WTC11 (cell line): ENCODE measurements around the gene CEACAM3. TPM values are rescaled to one million over a fixed set of nuclear protein-coding genes. Genes with fewer than 3 reads are reported as not detected.

Experiments
- ATAC-seq: fragments of 200-7000 bp; cut with Tn5 transposase; 2 replicates; pipeline ENCODE4 v1.10.0; 2021; ENCODE audit warnings: mild to moderate bottlenecking, moderate library complexity
- CTCF ChIA-PET: fragments of 300-600 bp; sonication (Branson Sonifier 250); formaldehyde crosslinking; loops from one replicate; lab custom pipeline; 2021; ENCODE audit warnings: antibody characterized with exemption; lab: Charles Lee
- POLR2A ChIA-PET: fragments of 350-600 bp; sonication (Branson Sonifier 250); formaldehyde crosslinking; loops from one replicate; lab custom pipeline; 2021; ENCODE audit warnings: antibody characterized with exemption; lab: Charles Lee
- DNase-seq: peaks from one replicate; pipeline ENCODE4 v3.0.0; 2021; ENCODE audit warnings: low spot score
- H3K27ac Mint-ChIP-seq: 2 replicates; pipeline ENCODE4 v1.8.0; 2021; ENCODE audit warnings: mixed read lengths
- H3K27me3 Mint-ChIP-seq: 2 replicates; pipeline ENCODE4 v1.8.0; 2021; ENCODE audit warnings: low read depth, mild to moderate bottlenecking, moderate library complexity, mixed read lengths
- H3K36me3 Mint-ChIP-seq: 2 replicates; pipeline ENCODE4 v1.8.0; 2021; ENCODE audit warnings: mixed read lengths
- H3K4me1 Mint-ChIP-seq: 2 replicates; pipeline ENCODE4 v1.8.0; 2022; ENCODE audit warnings: mixed read lengths
- H3K4me3 Mint-ChIP-seq: 2 replicates; pipeline ENCODE4 v1.8.0; 2021; ENCODE audit warnings: mild to moderate bottlenecking, moderate library complexity, mixed read lengths
- H3K9me3 Mint-ChIP-seq: 2 replicates; pipeline ENCODE4 v1.8.0; 2021; ENCODE audit warnings: mixed read lengths
- ATF6 ChIP-seq: sonication (generic); formaldehyde crosslinking; IDR thresholded peaks from 2 replicates; pipeline ENCODE4 v1.8.1; 2023; ENCODE audit warnings: mild to moderate bottlenecking, missing genetic modification reagents
- CDX4 ChIP-seq: fragments of 250-450 bp; sonication (Bioruptor Pico); IDR thresholded peaks from 2 replicates; pipeline ENCODE4 v1.9.0; 2021; ENCODE audit warnings: moderate library complexity, mild to moderate bottlenecking, inconsistent platforms, borderline replicate concordance
- CTCF ChIP-seq: fragments of 200-600 bp; IDR thresholded peaks from 2 replicates; pipeline ENCODE4 v1.8.0; 2022; ENCODE audit warnings: antibody characterized with exemption
- EMX1 ChIP-seq: fragments of 250-450 bp; sonication (Bioruptor Pico); IDR thresholded peaks from 2 replicates; pipeline ENCODE4 v1.8.0; 2021; ENCODE audit warnings: mild to moderate bottlenecking
- MAX ChIP-seq: sonication (generic); formaldehyde crosslinking; IDR thresholded peaks from 2 replicates; pipeline ENCODE4 v1.8.0; 2022; ENCODE audit warnings: mild to moderate bottlenecking, missing genetic modification reagents
- OVOL2 ChIP-seq: fragments of 250-450 bp; sonication (Bioruptor Pico); IDR thresholded peaks from 2 replicates; pipeline ENCODE4 v1.9.0; 2021; ENCODE audit warnings: mild to moderate bottlenecking, borderline replicate concordance
- SMAD4 ChIP-seq: sonication (generic); formaldehyde crosslinking; IDR thresholded peaks from 2 replicates; pipeline ENCODE4 v1.8.0; 2022; ENCODE audit warnings: mild to moderate bottlenecking, missing genetic modification reagents
- TCF7 ChIP-seq: sonication (generic); formaldehyde crosslinking; IDR thresholded peaks from 2 replicates; pipeline ENCODE4 v1.8.0; 2022; ENCODE audit warnings: mild to moderate bottlenecking, low read depth, missing genetic modification reagents, moderate library complexity
- ZMAT4 ChIP-seq: fragments of 250-450 bp; sonication (Bioruptor Pico); IDR thresholded peaks from 2 replicates; pipeline ENCODE4 v1.9.0; 2021; ENCODE audit warnings: mild to moderate bottlenecking
- ZNF263 ChIP-seq: sonication (generic); formaldehyde crosslinking; IDR thresholded peaks from 2 replicates; pipeline ENCODE4 v1.8.1; 2022; ENCODE audit warnings: low read depth, mild to moderate bottlenecking, moderate library complexity, missing genetic modification reagents
- ZNF425 ChIP-seq: fragments of 250-450 bp; sonication (Bioruptor Pico); conservative IDR thresholded peaks from 2 replicates; pipeline ENCODE4 v1.9.0; 2021; ENCODE audit warnings: mild to moderate bottlenecking
- total RNA-seq: library from RNA; stranded (reverse); gene quantifications from 3 replicates; pipeline ENCODE4 v1.2.3, GENCODE V29; 2021
- TF ChIP-seq, protein P1 (sequence below): sonication (generic); formaldehyde crosslinking; conservative IDR thresholded peaks from 2 replicates; pipeline ENCODE4 v1.8.1; 2023; ENCODE audit warnings: mild to moderate bottlenecking, low read depth, missing genetic modification reagents, moderate library complexity
- TF ChIP-seq, protein P2 (sequence below): sonication (generic); formaldehyde crosslinking; IDR thresholded peaks from 2 replicates; pipeline ENCODE4 v1.8.1; 2023; ENCODE audit warnings: mild to moderate bottlenecking, moderate library complexity, missing genetic modification reagents
- TF ChIP-seq, protein P3 (sequence below): sonication (generic); formaldehyde crosslinking; IDR thresholded peaks from 2 replicates; pipeline ENCODE4 v1.8.1; 2022; ENCODE audit warnings: mild to moderate bottlenecking, moderate library complexity, missing genetic modification reagents
- TF ChIP-seq, protein P4 (sequence below): sonication (generic); formaldehyde crosslinking; IDR thresholded peaks from 2 replicates; pipeline ENCODE4 v1.8.0; 2023; ENCODE audit warnings: missing genetic modification reagents, mild to moderate bottlenecking, borderline replicate concordance

Gene CEACAM3
- total RNA-seq, 1 experiment from 2014 or later: not detected

- H3K4me3 Mint-ChIP-seq: no peak overlapping the region
- POLR2A ChIA-PET: no interaction called here
- H3K9me3 Mint-ChIP-seq: no peaks in the 10 kb centered on the region
- H3K27me3 Mint-ChIP-seq: no peaks in the 10 kb centered on the region; the same call in 1 of the 2 replicates
- H3K36me3 Mint-ChIP-seq: no peaks in the 10 kb centered on the region
- no peak for DNase-seq
- no peaks in the 10 kb centered on the region for H3K4me1 Mint-ChIP-seq
- TF ChIP-seq ZMAT4 (CRISPR knock-in tag): no peak
- TF ChIP-seq, protein P1, sequence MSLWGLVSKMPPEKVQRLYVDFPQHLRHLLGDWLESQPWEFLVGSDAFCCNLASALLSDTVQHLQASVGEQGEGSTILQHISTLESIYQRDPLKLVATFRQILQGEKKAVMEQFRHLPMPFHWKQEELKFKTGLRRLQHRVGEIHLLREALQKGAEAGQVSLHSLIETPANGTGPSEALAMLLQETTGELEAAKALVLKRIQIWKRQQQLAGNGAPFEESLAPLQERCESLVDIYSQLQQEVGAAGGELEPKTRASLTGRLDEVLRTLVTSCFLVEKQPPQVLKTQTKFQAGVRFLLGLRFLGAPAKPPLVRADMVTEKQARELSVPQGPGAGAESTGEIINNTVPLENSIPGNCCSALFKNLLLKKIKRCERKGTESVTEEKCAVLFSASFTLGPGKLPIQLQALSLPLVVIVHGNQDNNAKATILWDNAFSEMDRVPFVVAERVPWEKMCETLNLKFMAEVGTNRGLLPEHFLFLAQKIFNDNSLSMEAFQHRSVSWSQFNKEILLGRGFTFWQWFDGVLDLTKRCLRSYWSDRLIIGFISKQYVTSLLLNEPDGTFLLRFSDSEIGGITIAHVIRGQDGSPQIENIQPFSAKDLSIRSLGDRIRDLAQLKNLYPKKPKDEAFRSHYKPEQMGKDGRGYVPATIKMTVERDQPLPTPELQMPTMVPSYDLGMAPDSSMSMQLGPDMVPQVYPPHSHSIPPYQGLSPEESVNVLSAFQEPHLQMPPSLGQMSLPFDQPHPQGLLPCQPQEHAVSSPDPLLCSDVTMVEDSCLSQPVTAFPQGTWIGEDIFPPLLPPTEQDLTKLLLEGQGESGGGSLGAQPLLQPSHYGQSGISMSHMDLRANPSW: no peak
- no peak overlapping the region for H3K27ac Mint-ChIP-seq
- ATAC-seq: no peak
- CTCF ChIA-PET: interaction anchor here (0.8 to 3.5 kb wide), 5 partner anchors 9 to 105 kb away, joined by 3 to 24 read pairs (median 7); no protein-coding TSS in a partner anchor
Observed at GRCh38 chr19:41811981-41812380, 15.6 kb downstream of the CEACAM3 start.

- Mint-ChIP-seq H3K4me3 (no peak overlapping the region), H3K27me3 (no peaks in the 10 kb centered on the region; the same call in 1 of the 2 replicates), H3K9me3 (no peaks in the 10 kb centered on the region), H3K4me1 (no peaks in the 10 kb centered on the region), H3K27ac (no peak overlapping the region), H3K36me3 (no peaks in the 10 kb centered on the region)
- DNase-seq: no peak
- ChIA-PET POLR2A (no interaction called here), CTCF (interaction anchor here (0.6 to 3.5 kb wide), 8 partner anchors 19 to 217 kb away, joined by 3 to 24 read pairs (median 6); no protein-coding TSS in a partner anchor)
- ATAC-seq: no peak
- TF ChIP-seq ZNF425 (CRISPR knock-in tag): no peak
- no peak for TF ChIP-seq ZNF263 (CRISPR knock-in tag)
- TF ChIP-seq, protein P2, sequence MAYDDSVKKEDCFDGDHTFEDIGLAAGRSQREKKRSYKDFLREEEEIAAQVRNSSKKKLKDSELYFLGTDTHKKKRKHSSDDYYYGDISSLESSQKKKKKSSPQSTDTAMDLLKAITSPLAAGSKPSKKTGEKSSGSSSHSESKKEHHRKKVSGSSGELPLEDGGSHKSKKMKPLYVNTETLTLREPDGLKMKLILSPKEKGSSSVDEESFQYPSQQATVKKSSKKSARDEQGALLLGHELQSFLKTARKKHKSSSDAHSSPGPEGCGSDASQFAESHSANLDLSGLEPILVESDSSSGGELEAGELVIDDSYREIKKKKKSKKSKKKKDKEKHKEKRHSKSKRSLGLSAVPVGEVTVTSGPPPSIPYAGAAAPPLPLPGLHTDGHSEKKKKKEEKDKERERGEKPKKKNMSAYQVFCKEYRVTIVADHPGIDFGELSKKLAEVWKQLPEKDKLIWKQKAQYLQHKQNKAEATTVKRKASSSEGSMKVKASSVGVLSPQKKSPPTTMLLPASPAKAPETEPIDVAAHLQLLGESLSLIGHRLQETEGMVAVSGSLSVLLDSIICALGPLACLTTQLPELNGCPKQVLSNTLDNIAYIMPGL (CRISPR knock-in tag): no peak
- TF ChIP-seq CTCF: no peak
- no peak for TF ChIP-seq MAX
- TF ChIP-seq CDX4 (CRISPR knock-in tag): no peak
- TF ChIP-seq, protein P3, sequence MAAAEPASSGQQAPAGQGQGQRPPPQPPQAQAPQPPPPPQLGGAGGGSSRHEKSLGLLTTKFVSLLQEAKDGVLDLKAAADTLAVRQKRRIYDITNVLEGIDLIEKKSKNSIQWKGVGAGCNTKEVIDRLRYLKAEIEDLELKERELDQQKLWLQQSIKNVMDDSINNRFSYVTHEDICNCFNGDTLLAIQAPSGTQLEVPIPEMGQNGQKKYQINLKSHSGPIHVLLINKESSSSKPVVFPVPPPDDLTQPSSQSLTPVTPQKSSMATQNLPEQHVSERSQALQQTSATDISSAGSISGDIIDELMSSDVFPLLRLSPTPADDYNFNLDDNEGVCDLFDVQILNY (CRISPR knock-in tag): no peak
- TF ChIP-seq OVOL2 (CRISPR knock-in tag): no peak
- TF ChIP-seq SMAD4 (CRISPR knock-in tag): no peak
- TF ChIP-seq, protein P4, sequence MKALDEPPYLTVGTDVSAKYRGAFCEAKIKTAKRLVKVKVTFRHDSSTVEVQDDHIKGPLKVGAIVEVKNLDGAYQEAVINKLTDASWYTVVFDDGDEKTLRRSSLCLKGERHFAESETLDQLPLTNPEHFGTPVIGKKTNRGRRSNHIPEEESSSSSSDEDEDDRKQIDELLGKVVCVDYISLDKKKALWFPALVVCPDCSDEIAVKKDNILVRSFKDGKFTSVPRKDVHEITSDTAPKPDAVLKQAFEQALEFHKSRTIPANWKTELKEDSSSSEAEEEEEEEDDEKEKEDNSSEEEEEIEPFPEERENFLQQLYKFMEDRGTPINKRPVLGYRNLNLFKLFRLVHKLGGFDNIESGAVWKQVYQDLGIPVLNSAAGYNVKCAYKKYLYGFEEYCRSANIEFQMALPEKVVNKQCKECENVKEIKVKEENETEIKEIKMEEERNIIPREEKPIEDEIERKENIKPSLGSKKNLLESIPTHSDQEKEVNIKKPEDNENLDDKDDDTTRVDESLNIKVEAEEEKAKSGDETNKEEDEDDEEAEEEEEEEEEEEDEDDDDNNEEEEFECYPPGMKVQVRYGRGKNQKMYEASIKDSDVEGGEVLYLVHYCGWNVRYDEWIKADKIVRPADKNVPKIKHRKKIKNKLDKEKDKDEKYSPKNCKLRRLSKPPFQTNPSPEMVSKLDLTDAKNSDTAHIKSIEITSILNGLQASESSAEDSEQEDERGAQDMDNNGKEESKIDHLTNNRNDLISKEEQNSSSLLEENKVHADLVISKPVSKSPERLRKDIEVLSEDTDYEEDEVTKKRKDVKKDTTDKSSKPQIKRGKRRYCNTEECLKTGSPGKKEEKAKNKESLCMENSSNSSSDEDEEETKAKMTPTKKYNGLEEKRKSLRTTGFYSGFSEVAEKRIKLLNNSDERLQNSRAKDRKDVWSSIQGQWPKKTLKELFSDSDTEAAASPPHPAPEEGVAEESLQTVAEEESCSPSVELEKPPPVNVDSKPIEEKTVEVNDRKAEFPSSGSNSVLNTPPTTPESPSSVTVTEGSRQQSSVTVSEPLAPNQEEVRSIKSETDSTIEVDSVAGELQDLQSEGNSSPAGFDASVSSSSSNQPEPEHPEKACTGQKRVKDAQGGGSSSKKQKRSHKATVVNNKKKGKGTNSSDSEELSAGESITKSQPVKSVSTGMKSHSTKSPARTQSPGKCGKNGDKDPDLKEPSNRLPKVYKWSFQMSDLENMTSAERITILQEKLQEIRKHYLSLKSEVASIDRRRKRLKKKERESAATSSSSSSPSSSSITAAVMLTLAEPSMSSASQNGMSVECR (CRISPR knock-in tag): no peak
- TF ChIP-seq EMX1 (CRISPR knock-in tag): no peak
- TF ChIP-seq TCF7 (CRISPR knock-in tag): no peak
- no peak for TF ChIP-seq ZMAT4 (CRISPR knock-in tag)
- no peak for TF ChIP-seq ATF6 (CRISPR knock-in tag)
Observed at GRCh38 chr19:41813911-41814310, 17.5 kb downstream of the CEACAM3 start.
